GM19438 (cell line): Measurements from ENCODE around the gene NAALADL2.

Experiments
- ATAC-seq: cut with Tn5 transposase; IDR thresholded peaks from one replicate; pipeline ENCODE4 v1.9.1; 2021; ENCODE audit warnings: low read depth; ENCODE audit not compliant: unreplicated experiment

Gene NAALADL2

GRCh38 chr3:174959556-174960065 is 100.5 kb downstream of the NAALADL2 start:
- ATAC-seq: no peak

GRCh38 chr3:174960898-174961297 is 101.8 kb downstream of the NAALADL2 start:
- ATAC-seq: no peak

- ATAC-seq: no peak
These were observed 114.3 kb downstream of the NAALADL2 start for GRCh38 chr3:174973465-174973864.

- ATAC-seq: no peak
These were observed 127.6 kb downstream of the NAALADL2 start for GRCh38 chr3:174986685-174987084.

GRCh38 chr3:175001091-175001490 is 142.0 kb downstream of the NAALADL2 start:
- ATAC-seq: no peak

- ATAC-seq: no peak
These were observed 143.6 kb downstream of the NAALADL2 start for GRCh38 chr3:175002732-175003143.

- ATAC-seq: no peak
These were observed 144.5 kb downstream of the NAALADL2 start for GRCh38 chr3:175003590-175003989.

GRCh38 chr3:175005193-175005592 is 146.1 kb downstream of the NAALADL2 start:
- ATAC-seq: no peak

GRCh38 chr3:175005881-175006280 is 146.7 kb downstream of the NAALADL2 start:
- no peak for ATAC-seq

GRCh38 chr3:175007306-175007705 is 148.2 kb downstream of the NAALADL2 start:
- no peak for ATAC-seq

- no peak for ATAC-seq
These were observed 150.2 kb downstream of the NAALADL2 start for GRCh38 chr3:175009295-175009694.

GRCh38 chr3:175015056-175015635 is 156.0 kb downstream of the NAALADL2 start:
- no peak for ATAC-seq

GRCh38 chr3:175018946-175019727 is 160.0 kb downstream of the NAALADL2 start:
- no peak for ATAC-seq

- no peak for ATAC-seq
These were observed 161.0 kb downstream of the NAALADL2 start for GRCh38 chr3:175020101-175020500.

- no peak for ATAC-seq
These were observed 170.7 kb downstream of the NAALADL2 start for GRCh38 chr3:175029828-175030227.

GRCh38 chr3:175039875-175040274 is 180.7 kb downstream of the NAALADL2 start:
- no peak for ATAC-seq

- ATAC-seq: no peak
These were observed 182.2 kb downstream of the NAALADL2 start for GRCh38 chr3:175041369-175041768.

- no peak for ATAC-seq
These were observed 187.5 kb downstream of the NAALADL2 start for GRCh38 chr3:175046601-175047000.

- ATAC-seq: no peak
These were observed 188.7 kb downstream of the NAALADL2 start for GRCh38 chr3:175047786-175048185.

GRCh38 chr3:175057401-175057800 is 198.3 kb downstream of the NAALADL2 start:
- no peak for ATAC-seq

GRCh38 chr3:175059788-175060187 is 200.7 kb downstream of the NAALADL2 start:
- ATAC-seq: no peak

GRCh38 chr3:175065497-175065896 is 206.4 kb downstream of the NAALADL2 start:
- ATAC-seq: no peak
